ENCODE data around the gene DNAJC19. TPM values are rescaled to one million over a fixed set of nuclear protein-coding genes. Genes with fewer than 3 reads are reported as not detected.

DNAJC19 gene
- total RNA-seq, 2 experiments from 2014 or later, result 58.6 to 64.3 TPM

DNA sequence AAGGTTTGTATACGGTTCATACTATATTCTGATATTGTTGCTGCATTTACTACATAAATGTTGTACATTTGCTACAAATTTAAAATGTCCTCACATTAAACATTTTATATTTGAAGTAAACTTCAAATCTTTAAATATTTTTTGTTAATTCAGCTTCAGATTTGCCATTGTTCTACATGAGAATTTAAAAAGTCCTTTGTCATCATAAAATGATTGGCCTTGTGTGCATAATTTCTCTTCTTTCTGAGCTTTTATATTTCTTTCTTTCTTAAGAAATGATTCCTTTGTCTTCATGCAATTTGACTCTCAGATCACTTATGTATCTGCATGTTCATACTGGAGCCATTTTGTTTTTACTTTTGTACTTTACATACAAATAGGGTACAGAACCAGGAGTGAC lies 28.0 kb downstream of the DNAJC19 start:
- peaks cover 8% of the 10 kb centered on the region; the same call in 1 of the 2 replicates for H4K20me1 ChIP-seq (ENCODE audit: insufficient read depth, low read length)
- ChIA-PET CTCF (ENCODE audit: unreplicated experiment) (no interaction called here), POLR2A (interaction anchor here (0.8 to 4.2 kb wide), 8 partner anchors 10 to 1343 kb away, joined by 3 to 21 read pairs (median 4); no protein-coding TSS in a partner anchor)
- H3K27ac ChIP-seq (ENCODE audit: low read depth, low read length, poor library complexity, severe bottlenecking), result no peak overlapping the region
- peaks cover 24% of the 10 kb centered on the region; the same call in 1 of the 2 replicates for H3K79me2 ChIP-seq (ENCODE audit: insufficient read depth, low read depth, low read length)
- intact Hi-C loops (cut with micrococcal nuclease; ENCODE audit: unreplicated experiment), result no loop called here
- no peak overlapping the region for H2AFZ ChIP-seq (ENCODE audit: low read length)
- TF ChIP-seq EZH2phosphoT487 (IDR thresholded peaks at IDR 0.05; ENCODE audit: borderline replicate concordance, low read depth, low read length) (no peak), CTCF (conservative IDR thresholded peaks at IDR 0.05; ENCODE audit: low read length) (no peak)
- no peak overlapping the region for H3K4me2 ChIP-seq (ENCODE audit: low read length)
- no peaks in the 10 kb centered on the region for H3K9me2 ChIP-seq (ENCODE audit: insufficient read depth, low read length)
- no TSS peak for BruUV-seq (replicated peaks)
- H3K9me3 ChIP-seq (ENCODE audit: low read length), result no peaks in the 10 kb centered on the region
- peaks cover 99% of the 10 kb centered on the region for H3K36me3 ChIP-seq (ENCODE audit: insufficient read depth, low read length)
- DNase-seq (ENCODE audit: low spot score), result no peak
- H3K4me3 ChIP-seq (ENCODE audit: low read depth, low read length, poor library complexity, severe bottlenecking), result no peak overlapping the region
- no peaks in the 10 kb centered on the region for H3K4me1 ChIP-seq (ENCODE audit: insufficient read depth, low read length, poor library complexity, severe bottlenecking)

GRCh38 chr3:180961087-180961486 lies 28.4 kb downstream of the DNAJC19 start:
- Histone ChIP-seq H3K4me2 (ENCODE audit: low read length) (no peak overlapping the region), H3K27ac (ENCODE audit: low read depth, low read length, poor library complexity, severe bottlenecking) (no peak overlapping the region), H3K9me2 (ENCODE audit: insufficient read depth, low read length) (no peaks in the 10 kb centered on the region), H3K79me2 (ENCODE audit: insufficient read depth, low read depth, low read length) (peaks cover 28% of the 10 kb centered on the region; the same call in 1 of the 2 replicates), H3K36me3 (ENCODE audit: insufficient read depth, low read length) (peaks cover 99% of the 10 kb centered on the region), H3K9me3 (ENCODE audit: low read length) (no peaks in the 10 kb centered on the region), H3K4me3 (ENCODE audit: low read depth, low read length, poor library complexity, severe bottlenecking) (no peak overlapping the region), H4K20me1 (ENCODE audit: insufficient read depth, low read length) (peaks cover 8% of the 10 kb centered on the region; the same call in 1 of the 2 replicates), H3K4me1 (ENCODE audit: insufficient read depth, low read length, poor library complexity, severe bottlenecking) (no peaks in the 10 kb centered on the region), H2AFZ (ENCODE audit: low read length) (no peak overlapping the region)
- no peak for DNase-seq (ENCODE audit: low spot score)
- POLR2A ChIA-PET, result interaction anchor here (0.6 to 4.2 kb wide), 7 partner anchors 9 to 1343 kb away, joined by 3 to 21 read pairs (median 6); no protein-coding TSS in a partner anchor
- CTCF ChIA-PET (ENCODE audit: unreplicated experiment), result no interaction called here
- BruUV-seq (replicated peaks), result no TSS peak
- intact Hi-C loops (cut with micrococcal nuclease; ENCODE audit: unreplicated experiment), result no loop called here
- TF ChIP-seq CTCF (conservative IDR thresholded peaks at IDR 0.05; ENCODE audit: low read length) (no peak), EZH2phosphoT487 (IDR thresholded peaks at IDR 0.05; ENCODE audit: borderline replicate concordance, low read depth, low read length) (no peak)

DNA sequence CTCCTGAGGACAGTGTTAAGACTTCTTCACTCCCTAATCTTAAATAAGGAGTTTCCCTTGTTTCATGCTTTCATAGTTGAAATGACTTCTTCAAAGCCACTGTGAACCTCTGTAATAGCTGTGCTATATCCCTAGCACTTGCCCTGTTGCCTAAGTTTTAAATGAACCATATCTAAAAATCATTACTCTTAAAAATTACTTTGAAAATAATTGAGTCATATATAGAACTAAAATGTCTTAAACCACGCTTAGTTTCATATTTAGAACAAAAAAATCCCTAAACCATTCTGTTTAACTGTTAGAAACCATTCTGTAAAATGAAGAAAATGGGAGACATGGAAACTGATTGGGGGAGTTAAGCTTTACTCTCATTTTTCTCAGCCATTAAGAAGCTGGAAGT lies 29.8 kb downstream of the DNAJC19 start:
- TF ChIP-seq CTCF (conservative IDR thresholded peaks at IDR 0.05; ENCODE audit: low read length) (no peak), EZH2phosphoT487 (IDR thresholded peaks at IDR 0.05; ENCODE audit: borderline replicate concordance, low read depth, low read length) (no peak)

More for the DNA sequence above, 29.8 kb downstream of the DNAJC19 start:
- no peak for DNase-seq (ENCODE audit: low spot score)
- no peaks in the 10 kb centered on the region for H3K9me2 ChIP-seq (ENCODE audit: insufficient read depth, low read length)
- CTCF ChIA-PET (ENCODE audit: unreplicated experiment), result no interaction called here
- POLR2A ChIA-PET, result interaction anchor here (0.7 to 1.2 kb wide), 4 partner anchors 14 to 914 kb away, joined by 3 to 4 read pairs (median 3); no protein-coding TSS in a partner anchor
- H3K27ac ChIP-seq (ENCODE audit: low read depth, low read length, poor library complexity, severe bottlenecking), result no peak overlapping the region
- peaks cover 35% of the 10 kb centered on the region; the same call in 1 of the 2 replicates for H3K79me2 ChIP-seq (ENCODE audit: insufficient read depth, low read depth, low read length)
- no peaks in the 10 kb centered on the region for H3K9me3 ChIP-seq (ENCODE audit: low read length)
- H3K4me2 ChIP-seq (ENCODE audit: low read length), result no peak overlapping the region
- no peaks in the 10 kb centered on the region for H3K4me1 ChIP-seq (ENCODE audit: insufficient read depth, low read length, poor library complexity, severe bottlenecking)
- peaks cover 8% of the 10 kb centered on the region; the same call in 1 of the 2 replicates for H4K20me1 ChIP-seq (ENCODE audit: insufficient read depth, low read length)
- no TSS peak for BruUV-seq (replicated peaks)
- peaks cover 97% of the 10 kb centered on the region for H3K36me3 ChIP-seq (ENCODE audit: insufficient read depth, low read length)
- H2AFZ ChIP-seq (ENCODE audit: low read length), result no peak overlapping the region
- no peak overlapping the region for H3K4me3 ChIP-seq (ENCODE audit: low read depth, low read length, poor library complexity, severe bottlenecking)
- intact Hi-C loops (cut with micrococcal nuclease; ENCODE audit: unreplicated experiment), result no loop called here

Data from OCI-LY7 (cell line).